T follicular helper cell (primary cell): Measurements from ENCODE around the gene RUNX2.

Experiments
- DNase-seq: peaks from one replicate; pipeline ENCODE4 v3.0.0-alpha.2; 2020; ENCODE audit warnings: low read depth

The RUNX2 gene

DNA sequence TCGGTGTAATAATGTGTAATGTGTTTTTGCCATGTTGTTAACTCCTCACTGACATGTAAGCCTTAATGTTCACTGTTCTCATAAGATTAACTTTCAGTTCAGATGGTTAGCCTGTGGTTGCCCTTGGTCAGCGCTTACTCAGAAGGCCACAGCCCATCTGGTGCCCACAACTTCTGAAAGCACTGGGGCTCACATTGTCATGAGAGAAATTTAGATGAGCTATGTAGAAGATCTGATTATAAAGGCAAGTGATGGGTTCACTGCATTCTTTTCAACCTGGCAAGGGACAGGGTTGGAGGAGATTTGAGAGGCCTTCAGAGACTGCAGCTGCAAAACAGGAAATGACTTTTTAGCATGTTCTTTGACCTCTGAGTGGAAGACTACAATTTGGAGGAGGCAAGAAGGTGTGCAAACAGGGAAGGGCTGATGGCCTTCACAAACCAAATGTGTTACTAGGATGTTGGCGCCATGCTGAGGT lies 291.9 kb downstream of the RUNX2 start:
- no peak for DNase-seq

DNA sequence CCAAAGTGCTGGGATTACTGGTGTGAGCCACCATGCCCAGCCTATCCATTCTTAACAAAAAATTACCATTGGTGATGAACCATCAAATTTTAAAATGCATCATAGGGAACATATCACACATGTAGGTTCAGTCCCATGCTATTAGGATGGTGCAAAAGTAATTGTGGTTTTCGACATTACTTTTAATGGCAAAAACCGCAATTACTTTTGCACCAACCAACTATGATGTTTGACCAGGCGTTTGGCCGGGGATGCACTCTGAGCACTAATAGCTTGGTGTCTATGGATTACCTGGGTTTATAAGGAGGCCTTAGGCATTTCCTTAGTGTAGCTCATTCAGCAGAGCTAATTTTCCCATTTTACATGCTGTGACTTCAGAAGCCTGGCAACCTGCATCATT lies 296.1 kb downstream of the RUNX2 start:
- DNase-seq = no peak

DNA sequence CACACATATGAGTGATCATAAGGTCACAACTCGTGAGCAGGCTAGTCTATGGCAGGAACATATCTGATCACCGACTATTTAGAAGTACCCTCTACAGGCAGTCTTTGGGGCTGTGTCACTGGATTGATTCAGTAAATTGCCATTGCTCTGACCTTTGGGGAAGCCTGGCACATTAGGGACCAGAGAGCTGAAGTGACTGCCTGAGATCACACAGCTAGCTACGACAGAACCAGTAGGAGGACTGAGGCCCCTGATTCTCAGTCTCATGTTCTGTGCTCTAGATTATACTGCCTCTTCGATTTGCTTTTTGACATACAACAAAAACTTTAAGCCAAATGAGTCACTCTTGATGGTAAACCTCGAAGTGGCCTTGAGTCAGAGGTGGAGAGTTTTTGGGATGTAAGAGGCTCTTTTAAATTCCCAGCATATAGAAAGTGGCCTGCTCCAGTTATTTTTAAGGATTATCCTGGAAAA lies 297.1 kb downstream of the RUNX2 start:
- DNase-seq = no peak

DNA sequence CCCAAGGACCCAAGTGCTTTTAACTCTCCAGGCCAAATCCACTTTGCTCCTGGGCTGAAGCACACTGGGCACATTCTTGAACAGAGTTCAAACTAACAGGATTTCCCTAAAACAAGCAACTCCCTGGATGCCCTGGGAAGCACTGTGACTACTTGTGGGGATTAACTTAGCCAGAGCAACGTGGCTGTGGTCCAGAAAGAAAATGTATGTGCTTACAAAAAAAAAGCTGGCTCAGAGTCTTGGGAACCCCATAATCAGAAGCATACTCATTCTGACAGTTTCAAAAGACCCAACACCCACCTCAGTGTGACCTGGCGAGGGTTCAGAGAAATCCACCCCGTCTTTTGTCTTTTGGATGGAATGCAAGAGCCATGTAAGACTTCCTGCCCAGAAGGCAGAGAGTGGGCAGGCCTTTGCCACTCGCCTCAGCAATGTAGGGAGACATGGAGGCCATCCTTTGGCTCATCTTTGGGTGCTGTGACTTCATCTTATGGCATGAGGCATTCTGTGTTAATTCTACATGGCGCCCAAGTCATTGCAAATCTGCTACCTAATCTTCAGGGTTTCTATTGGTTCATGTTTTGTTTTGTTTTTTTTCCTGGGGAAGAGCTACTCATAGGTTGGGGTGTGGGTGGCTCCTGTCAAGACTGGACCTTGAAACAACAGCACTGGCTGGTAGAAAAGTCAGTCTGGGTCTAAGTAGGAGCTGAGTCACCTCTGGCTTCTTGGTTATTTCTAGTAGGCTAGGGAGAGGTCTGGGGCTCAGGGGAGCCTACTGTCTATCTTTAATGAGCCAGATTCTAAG lies 298.2 kb downstream of the RUNX2 start:
- DNase-seq = no peak

DNA sequence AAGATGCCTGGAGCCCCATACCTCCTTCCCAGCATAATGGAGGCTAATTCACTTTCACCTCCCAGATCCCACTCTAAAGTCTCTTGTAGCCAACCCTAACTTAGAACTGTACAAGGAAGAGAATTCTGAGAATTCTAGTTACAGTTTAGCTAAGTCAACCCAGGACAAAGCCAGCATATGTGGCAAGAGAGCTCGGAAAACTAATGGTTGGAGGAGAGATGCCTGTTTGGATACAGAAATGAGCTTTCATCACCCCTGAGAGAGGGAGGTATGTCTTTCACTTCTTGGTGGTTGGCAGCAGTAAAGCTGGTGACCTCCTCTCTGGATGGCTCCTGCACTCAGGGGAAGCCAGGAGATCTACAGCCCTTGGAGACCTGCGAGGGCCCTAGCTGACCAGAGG lies 302.2 kb downstream of the RUNX2 start:
- DNase-seq = no peak

DNA sequence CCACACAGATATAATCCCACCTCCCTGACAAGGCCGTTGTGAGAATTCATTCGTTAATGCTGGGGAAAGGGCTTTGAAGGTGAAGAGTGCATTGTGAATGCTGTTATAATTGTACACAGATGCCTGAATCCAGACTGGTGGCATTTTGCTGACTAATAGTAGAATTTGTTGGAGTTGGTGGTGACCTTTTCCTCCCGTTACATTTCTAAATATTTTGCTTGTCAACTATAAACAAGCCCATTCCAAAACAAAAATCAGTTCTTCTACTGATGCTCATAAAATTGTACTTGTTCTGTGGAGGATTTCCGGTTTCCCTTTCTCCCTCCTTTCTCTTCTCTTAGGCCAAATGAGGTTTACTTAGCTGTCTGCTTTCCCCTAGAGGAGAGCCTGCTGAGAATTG lies 302.7 kb downstream of the RUNX2 start:
- no peak for DNase-seq

DNA sequence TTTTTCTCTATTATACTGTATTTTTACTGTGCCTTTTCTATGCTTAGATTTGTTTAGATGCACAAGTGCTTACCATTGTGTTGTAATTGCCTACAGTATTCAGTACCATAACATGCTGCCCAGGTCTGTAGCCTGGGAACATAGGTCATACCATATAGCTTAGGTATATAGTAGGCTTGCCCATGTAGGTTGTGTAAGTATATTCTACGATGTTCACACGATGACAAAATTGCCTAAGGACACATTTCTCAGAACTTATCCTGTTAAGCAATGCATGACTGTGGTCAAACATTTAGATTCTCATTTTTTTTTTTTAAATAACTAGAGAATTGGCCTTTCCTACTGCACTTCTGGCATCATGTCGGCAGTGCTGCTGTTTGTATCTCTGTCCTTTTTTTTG lies 303.3 kb downstream of the RUNX2 start:
- DNase-seq = no peak

DNA sequence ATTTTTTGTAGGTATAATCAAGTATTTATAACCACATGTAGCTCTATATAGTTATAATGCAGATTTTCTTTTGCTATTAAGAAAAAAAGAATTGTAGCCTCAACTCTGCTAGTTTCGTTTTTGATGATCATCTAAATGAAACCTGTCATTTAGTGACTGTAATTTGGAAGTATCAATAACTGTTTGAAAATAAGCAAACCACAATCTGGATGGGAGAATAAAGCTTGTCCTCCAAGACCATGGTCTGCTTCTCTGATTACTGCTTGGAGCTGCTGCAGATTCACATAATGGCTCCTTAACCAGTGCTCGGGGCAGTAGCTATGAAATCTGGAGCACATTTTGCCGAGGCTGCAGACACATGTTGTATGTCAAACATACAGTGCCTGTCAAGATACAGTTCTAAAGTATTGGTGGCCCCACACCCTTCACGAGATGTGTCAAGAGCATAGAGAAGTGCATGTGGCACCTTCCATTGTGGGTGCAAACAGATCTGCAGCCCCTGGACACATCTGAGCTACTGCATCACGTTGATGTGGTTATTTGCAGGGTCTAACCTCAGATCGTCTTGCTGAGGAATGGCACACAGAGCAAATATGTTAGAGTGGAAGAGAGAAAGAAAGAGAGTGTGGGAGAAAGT lies 305.3 kb downstream of the RUNX2 start:
- no peak for DNase-seq

DNA sequence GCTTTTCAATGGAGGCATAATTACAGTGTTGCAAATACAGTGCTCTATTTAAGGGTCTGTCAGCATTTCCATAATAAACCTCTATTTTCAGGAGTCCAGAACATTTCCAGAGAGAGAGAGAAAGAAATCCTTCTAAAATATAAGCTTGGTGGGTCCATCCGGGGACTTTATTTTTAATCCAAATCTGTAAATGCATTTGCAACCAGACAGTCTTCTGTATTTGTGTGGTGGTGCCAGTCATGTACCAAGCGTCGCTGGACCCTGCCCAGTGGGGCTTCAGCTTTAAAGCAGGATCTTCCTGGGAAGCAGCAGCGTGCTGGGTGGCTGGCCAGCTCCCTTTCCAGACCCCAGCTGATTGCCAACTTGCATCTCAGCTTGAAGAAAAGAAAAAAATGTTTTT lies 306.1 kb downstream of the RUNX2 start:
- DNase-seq = no peak

DNA sequence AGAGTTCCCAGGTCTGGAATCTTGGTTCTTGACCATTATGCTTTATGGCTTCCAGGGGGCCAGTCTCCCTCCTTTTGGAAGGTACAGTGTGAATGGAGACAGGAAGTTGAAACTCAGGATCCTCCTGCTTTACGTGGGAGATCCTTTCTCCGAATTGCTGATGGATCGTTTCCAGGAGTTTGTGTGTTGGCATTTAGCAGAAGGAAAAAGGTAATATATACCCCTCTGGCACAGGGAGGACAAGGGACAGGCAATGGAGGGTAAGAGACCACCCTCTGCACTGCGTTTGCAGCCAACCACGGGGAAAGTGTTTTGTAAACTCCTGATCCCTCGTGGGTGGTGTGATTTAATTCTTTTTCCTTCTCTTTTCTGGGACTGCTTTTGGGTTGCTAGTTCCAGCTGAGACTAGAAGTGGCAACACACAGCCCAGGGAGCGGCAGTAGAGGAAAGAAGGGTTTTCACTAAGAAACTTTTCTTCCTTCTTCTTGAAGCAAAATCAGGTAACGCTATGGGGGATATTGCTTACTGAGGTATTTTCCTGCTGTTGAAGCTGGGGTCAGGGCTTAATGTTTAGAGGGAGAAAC lies 307.2 kb downstream of the RUNX2 start:
- no peak for DNase-seq

DNA sequence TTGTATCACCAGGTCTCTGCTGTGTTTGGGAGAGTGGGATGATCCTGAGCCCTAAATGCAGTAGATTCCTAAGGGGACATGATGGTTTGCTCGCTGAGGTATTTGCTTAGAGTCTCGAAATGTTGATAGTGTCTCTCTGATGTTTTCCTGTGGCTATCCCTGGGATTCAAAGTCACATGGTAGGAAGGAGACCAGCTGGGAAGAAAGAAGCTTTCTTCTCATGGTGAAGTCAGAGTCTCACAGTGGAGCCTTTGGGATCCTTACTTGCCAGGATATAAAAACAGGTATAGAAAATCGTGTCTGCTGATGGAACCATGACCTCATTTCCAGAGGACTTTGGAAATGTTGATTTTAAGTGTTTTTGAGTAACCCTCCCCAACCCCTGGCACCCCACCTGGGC lies 308.9 kb downstream of the RUNX2 start:
- DNase-seq = no peak

DNA sequence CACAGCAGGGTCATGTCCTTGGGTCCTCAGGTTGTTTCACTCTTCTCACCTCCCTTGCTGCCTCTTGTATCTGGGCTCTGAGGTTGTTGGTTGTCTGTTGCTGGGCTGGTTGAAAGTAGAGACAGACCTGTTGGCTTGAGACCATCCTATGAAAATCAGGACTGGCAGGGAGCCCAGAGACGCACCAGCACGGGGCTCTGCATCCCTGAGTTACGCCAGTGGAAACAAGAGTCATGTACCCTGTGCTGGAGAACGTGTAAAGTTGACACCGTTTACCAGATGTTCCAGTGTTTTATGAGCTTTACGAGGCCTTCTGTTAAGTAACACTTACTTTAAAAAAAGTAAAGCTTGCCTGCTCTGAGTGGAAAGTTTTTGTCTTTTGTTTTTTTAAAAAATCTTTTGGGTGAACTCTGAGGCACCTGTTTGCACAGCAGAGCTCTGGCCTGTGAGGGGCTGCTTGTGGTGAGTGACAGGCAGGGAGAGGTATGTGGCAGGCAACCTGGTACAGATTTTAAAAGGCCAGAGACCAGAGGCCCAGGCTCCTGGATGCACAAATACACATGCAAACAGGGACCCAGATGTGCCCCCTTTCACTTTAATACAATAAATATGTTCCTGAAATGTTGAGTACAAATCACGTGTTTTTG lies 309.6 kb downstream of the RUNX2 start:
- DNase-seq = no peak

DNA sequence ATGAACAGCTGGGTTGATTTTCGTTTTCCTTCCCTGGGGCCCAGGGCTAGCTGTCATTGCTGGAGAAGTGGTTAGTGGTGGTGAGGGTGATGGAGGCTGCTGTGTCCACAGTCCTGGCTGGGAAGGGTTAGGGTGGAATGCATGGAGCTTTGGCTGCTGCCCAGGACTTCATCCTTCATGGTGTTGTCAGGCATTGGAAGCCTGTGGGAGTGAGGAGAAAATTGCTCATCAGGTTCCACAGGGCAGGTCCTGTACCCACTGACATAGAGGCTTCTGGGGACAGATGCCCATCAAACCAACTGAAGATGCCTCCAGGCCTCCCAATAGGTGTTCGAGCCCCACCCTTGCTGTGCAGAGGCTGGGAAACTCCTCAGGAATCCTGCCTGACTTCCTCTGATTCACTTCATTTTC lies 312.0 kb downstream of the RUNX2 start:
- no peak for DNase-seq

DNA sequence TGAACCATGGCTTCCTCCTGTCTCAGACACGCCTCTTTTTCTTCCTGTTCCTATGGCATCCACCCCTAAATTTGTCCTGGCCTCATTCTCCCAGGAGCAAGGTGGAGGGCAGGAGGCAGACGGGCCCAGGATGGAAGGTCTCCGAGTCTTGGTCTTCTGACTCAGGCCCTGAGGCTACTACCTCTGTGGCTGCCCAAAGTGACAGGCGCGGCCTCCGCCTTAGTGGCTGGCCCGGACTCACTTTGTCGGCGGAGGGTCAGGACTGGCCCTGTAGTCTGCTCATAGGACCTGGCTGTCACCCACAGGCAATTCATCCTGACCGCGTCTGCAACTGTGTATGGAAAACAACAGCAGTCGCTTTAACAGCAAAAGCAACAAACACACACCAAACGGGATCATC lies 312.7 kb downstream of the RUNX2 start:
- DNase-seq = no peak

DNA sequence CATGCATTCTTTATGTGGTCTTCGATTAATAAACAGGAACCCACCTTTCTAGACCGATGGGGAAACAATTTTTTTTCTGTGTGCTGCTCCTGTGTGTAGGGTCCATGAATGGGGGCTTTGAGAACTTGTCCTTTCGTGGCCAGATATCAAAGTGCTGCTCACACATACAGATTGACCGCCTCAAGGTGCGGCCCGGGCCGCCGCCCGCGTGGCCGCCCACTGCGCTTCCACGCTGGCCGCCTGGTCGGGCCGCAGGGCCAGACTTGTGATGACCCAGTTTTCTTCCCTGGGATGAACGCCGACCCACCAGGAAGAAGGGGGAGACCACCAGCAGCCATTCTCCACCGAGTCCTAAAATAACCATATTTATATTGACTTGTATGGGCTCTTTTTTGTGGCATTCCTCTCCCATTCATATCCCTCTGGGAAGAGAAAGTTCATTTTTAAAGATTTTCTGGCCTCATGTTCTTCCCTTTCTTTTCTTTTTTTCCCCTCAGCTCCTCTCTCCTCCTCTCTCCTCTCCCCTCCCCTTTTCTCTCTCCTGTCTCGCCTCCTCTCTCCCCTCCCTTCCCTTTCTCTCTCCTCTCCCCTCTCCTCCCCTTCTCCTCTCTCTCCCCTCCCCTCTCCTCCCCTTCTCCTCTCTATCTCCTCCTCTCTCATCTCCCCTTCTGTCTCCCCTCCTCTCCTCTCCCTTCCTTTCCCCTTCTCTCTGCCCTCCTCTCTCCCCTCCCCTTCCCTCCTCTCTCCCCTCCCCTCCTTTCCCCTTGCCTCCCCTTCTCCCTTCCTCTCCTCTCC lies 314.4 kb downstream of the RUNX2 start:
- no peak for DNase-seq

DNA sequence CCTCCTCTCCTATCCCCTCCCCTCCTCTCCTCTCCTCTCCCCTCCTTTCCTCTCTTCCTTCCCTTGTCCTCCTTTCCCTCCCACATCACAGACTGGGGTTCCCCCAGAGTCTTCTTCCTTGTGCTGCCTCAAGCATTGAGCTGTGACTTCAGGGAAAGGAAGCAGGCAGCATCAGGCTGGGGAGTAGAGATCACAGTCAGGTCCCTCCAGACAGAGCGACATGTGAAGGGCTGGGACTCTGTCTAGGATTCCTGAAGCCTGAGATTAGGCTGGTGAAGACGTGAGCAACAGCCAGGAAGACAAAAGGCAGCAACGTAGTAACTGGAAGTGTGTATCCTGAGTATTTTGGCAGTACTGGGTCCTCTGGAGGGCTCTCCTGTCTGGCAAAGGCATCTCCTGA lies 315.0 kb downstream of the RUNX2 start:
- DNase-seq = no peak

DNA sequence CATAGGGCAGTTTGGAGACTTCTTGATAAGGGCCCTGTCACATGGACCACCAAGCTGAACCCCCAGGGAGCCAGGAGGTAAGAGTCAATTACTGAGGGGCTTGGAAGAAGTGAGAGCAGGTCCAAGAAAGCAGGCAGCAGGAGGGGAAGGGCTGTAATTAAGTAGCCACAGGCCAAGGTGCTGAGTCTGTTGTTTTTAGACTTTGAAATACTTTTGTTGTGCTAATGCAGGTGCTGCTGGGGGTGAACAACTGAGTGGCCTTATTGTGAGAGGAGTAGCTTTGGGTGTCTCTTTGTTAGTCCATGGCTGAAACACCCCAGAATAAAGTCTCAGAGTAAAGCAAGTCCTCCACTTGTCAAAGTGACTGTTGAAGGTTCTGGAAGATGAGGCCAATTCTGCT lies 316.6 kb downstream of the RUNX2 start:
- no peak for DNase-seq

DNA sequence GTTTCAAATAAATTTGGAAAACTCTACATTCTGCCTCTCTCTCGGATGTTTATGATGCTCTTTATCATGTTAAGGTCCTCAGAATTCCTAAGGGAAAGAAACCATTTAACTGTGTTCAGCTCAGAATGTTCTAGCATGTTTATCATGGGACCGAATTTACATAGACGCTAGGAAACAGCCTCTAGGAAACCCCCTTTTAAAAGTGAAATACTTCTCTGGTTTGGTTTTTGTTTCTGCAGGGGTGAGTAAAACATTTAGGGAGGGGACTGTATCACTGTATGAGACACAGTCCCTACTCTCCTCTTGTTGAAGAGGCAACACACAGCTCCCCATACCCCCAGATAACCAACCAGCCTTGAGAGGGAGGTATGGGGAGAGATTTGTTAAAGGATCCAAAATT lies 317.2 kb downstream of the RUNX2 start:
- no peak for DNase-seq

DNA sequence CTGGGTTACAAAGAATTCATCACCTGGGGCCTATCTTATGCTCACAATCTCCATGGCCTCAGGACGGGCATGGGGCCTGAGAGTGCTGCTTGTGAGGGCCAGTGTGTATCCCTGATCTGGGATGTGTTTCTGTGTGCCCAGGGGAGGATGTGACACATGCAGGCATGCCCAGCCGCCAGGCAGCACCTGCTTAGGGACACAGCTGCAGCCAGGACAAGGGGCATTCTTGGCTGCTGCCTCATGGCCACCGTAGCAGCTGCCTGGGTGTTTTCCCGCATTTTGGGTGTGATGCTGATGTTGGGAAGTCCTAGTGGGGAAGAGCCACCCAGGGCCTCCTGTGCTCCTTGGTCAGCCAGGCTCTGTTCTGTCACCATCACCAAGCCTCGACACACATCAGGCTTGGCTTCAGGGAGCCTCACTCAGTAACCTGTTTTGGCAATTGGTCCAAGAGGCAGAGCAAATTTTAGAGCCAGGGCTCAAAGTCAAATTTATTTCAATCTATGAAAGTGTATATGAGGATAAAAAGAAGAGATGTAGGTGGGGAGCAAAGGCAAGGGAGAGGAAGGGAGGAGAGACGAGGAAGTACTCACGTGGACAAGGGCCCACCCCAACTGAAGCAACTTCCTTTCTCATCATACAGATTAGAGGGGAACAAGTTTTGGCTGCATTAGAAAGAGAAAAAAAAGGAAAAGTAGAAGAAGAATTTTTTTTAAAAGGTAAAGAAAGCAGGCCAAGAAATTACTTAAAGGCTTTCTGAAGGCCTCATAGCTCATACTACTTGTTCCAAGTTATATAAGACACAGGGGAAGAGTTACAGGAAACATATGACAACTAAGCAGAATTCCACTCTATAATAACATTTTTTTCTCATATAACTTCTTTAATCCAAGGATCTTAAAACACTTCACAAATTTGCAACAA lies 319.5 kb downstream of the RUNX2 start:
- no peak for DNase-seq

DNA sequence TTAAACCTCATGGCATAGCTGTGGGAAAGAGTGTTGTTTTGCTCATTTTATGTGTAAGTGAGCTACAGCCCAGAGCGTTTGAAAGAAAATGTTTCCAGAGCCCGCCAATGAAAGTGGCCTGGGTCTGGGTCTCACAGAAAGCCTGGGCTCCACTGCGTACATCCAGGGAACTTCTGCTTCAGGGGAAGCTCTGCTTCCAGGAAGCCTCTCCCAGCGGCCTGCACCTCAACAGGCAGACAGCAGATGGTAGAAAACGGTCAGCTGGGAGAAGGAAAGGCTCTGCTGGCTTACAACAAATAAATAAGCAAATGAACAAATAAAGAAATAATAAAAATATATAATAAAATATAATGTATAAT lies 320.1 kb downstream of the RUNX2 start:
- DNase-seq = no peak
